Caki2 (cell line): Measurements from ENCODE around the gene RHAG. TPM values are rescaled to one million over a fixed set of nuclear protein-coding genes. Genes with fewer than 3 reads are reported as not detected.
"Not testable (repeated sequence)": the region's sequence is repeated elsewhere in the genome, so short reads cannot be mapped to it uniquely, and the experiment has no call there.

Source experiments
- DNase-seq: peaks from one replicate; pipeline ENCODE4 v3.0.0-alpha.2; 2015; ENCODE audit warnings: low read depth
- in situ Hi-C: cut with HindIII; loops from 2 replicates; pipeline ENCODE4 v1.10.0; 2016; ENCODE audit warnings: low sequenced_read_pairs, low pct_unique_long_range_greater_than_20kb, mixed read lengths
- total RNA-seq: library from RNA; depleted of rRNA; stranded (reverse); fragments of >200 nt; shearing (Covaris generic); gene quantifications from 2 replicates; pipeline ENCODE4 v1.2.3, GENCODE V29; 2014; ENCODE audit warnings: low replicate concordance

Gene RHAG
- total RNA-seq, 1 experiment from 2014 or later = not detected

GRCh38 chr6:49645139-49645538 is 8.5 kb upstream of the RHAG start:
- in situ Hi-C loops = no loop called here
- no peak for DNase-seq

- in situ Hi-C loops = no loop called here
- no peak for DNase-seq
Observed at GRCh38 chr6:49639177-49639817, 2.7 kb upstream of the RHAG start.

GRCh38 chr6:49637350-49637731 is 702 bp upstream of the RHAG start:
- in situ Hi-C loops = no loop called here
- no peak for DNase-seq

- in situ Hi-C loops = no loop called here
- DNase-seq = no peak
Observed at GRCh38 chr6:49635978-49636712, 494 bp downstream of the RHAG start.

- DNase-seq = no peak
- in situ Hi-C loops = no loop called here
Observed at GRCh38 chr6:49635480-49635879, 1.2 kb downstream of the RHAG start.

GRCh38 chr6:49634836-49635218 is 1.8 kb downstream of the RHAG start:
- in situ Hi-C loops = no loop called here
- no peak for DNase-seq

- DNase-seq = no peak
- in situ Hi-C loops = no loop called here
Observed at GRCh38 chr6:49634092-49634835, 2.4 kb downstream of the RHAG start.

GRCh38 chr6:49633541-49633940 is 3.1 kb downstream of the RHAG start:
- DNase-seq = no peak
- in situ Hi-C loops = no loop called here

GRCh38 chr6:49632727-49633126 is 3.9 kb downstream of the RHAG start:
- in situ Hi-C loops = no loop called here

GRCh38 chr6:49629485-49630088 is 7.1 kb downstream of the RHAG start:
- in situ Hi-C loops, DNase-seq: not testable (repeated sequence)

More at GRCh38 chr6:49632727-49633126, 3.9 kb downstream of the RHAG start:
- DNase-seq = no peak

GRCh38 chr6:49626811-49627210 is 9.8 kb downstream of the RHAG start:
- no peak for DNase-seq
- in situ Hi-C loops = no loop called here

- DNase-seq = no peak
- in situ Hi-C loops = no loop called here
Observed at GRCh38 chr6:49618257-49618656, 18.4 kb downstream of the RHAG start.

- DNase-seq, in situ Hi-C loops: not testable (repeated sequence)
Observed at GRCh38 chr6:49614144-49614543, 22.5 kb downstream of the RHAG start.

- in situ Hi-C loops = no loop called here
- no peak for DNase-seq
Observed at GRCh38 chr6:49609285-49609684, 27.4 kb downstream of the RHAG start.

GRCh38 chr6:49608275-49608674 is 28.4 kb downstream of the RHAG start:
- in situ Hi-C loops, DNase-seq: not testable (repeated sequence)

GRCh38 chr6:49607391-49607982 is 29.2 kb downstream of the RHAG start:
- no peak for DNase-seq
- in situ Hi-C loops = no loop called here

GRCh38 chr6:49606721-49607390 is 29.8 kb downstream of the RHAG start:
- in situ Hi-C loops = no loop called here
- peak; percentile 65 for DNase-seq

- in situ Hi-C loops, DNase-seq: not testable (repeated sequence)
Observed at GRCh38 chr6:49604080-49604479, 32.6 kb downstream of the RHAG start.
